CD14-positive monocyte (primary cell): ENCODE data around the gene MVB12B. TPM values are rescaled to one million over a fixed set of nuclear protein-coding genes. Genes with fewer than 3 reads are reported as not detected.
A peak's percentile ranks its signal among the peaks of the same experiment; 100 is the strongest.

ENCODE experiments used
- DNase-seq, 3 donors: peaks; one replicate each; pipeline ENCODE4 v3.0.0-alpha.2; 2011 to 2022
- H2AFZ ChIP-seq: 2 replicates; pipeline ENCODE4 v1.6.0; 2012; ENCODE audit warnings: mild to moderate bottlenecking, low read depth, low read length, inconsistent platforms; ENCODE audit not compliant: insufficient read depth, poor library complexity, severe bottlenecking
- H3K27ac ChIP-seq, 2 donors: 1 replicate in 1 of 2; 2 replicates in 1 of 2; pipeline ENCODE4 v1.5.1; 2012 to 2013; ENCODE audit warnings: low read length in 2 of 2, control low read depth in 1 of 2, inconsistent platforms in 1 of 2, low read depth in 1 of 2, mild to moderate bottlenecking in 1 of 2
- H3K27me3 ChIP-seq, 2 donors: one replicate each; pipeline versions ENCODE4 v1.6.0 to v1.6.1; 2011 to 2013; ENCODE audit warnings: low read length in 2 of 2; ENCODE audit not compliant: control insufficient read depth in 2 of 2, insufficient read depth in 2 of 2
- H3K36me3 ChIP-seq, 2 donors: replicated peaks in 1 of 2; 1 replicate in 1 of 2; 2 replicates in 1 of 2; pipeline versions ENCODE4 v1.5.1 to v1.6.1; 2012 to 2013; ENCODE audit warnings: low read length in 2 of 2, control low read depth in 1 of 2, inconsistent platforms in 1 of 2, mild to moderate bottlenecking in 1 of 2; ENCODE audit not compliant: insufficient read depth in 2 of 2, control insufficient read depth in 1 of 2
- H3K4me1 ChIP-seq, 2 donors: 1 replicate in 1 of 2; 2 replicates in 1 of 2; pipeline versions ENCODE4 v1.5.1 to v1.6.1; 2012 to 2013; ENCODE audit warnings: low read length in 2 of 2, control low read depth in 1 of 2, inconsistent platforms in 1 of 2, mild to moderate bottlenecking in 1 of 2, moderate library complexity in 1 of 2; ENCODE audit not compliant: insufficient read depth in 2 of 2, control insufficient read depth in 1 of 2
- H3K4me2 ChIP-seq: replicated peaks from 2 replicates; pipeline ENCODE3; 2012; ENCODE audit warnings: low read length, moderate library complexity, mild to moderate bottlenecking; ENCODE audit not compliant: poor library complexity, severe bottlenecking; ENCODE audit errors: extremely low read depth
- H3K4me3 ChIP-seq, 3 experiments: fragments of 200-600 bp in 1 of 3; sonication (generic) in 1 of 3; replicated peaks in 1 of 3; 1 replicate in 2 of 3; 2 replicates in 1 of 3; pipeline ENCODE4 v1.5.1; 2011 to 2013; ENCODE audit warnings: low read length in 3 of 3, mild to moderate bottlenecking in 3 of 3, control low read depth in 2 of 3, low read depth in 2 of 3, inconsistent platforms in 1 of 3, moderate library complexity in 1 of 3
- H3K79me2 ChIP-seq: 2 replicates; pipeline ENCODE4 v1.6.0; 2012; ENCODE audit warnings: mild to moderate bottlenecking, control low read depth, inconsistent platforms, low read length, moderate library complexity; ENCODE audit not compliant: insufficient read depth
- H3K9ac ChIP-seq: 2 replicates; pipeline ENCODE4 v1.6.0; 2017; ENCODE audit warnings: low read length, mild to moderate bottlenecking; ENCODE audit not compliant: insufficient read depth, poor library complexity, severe bottlenecking
- H3K9me3 ChIP-seq, 2 donors: replicated peaks in 1 of 2; 1 replicate in 1 of 2; 2 replicates in 1 of 2; pipeline versions ENCODE4 v1.5.1 to v1.6.1; 2012 to 2013; ENCODE audit warnings: low read length in 2 of 2, control low read depth in 1 of 2; ENCODE audit not compliant: control insufficient read depth in 1 of 2, insufficient read depth in 1 of 2
- H4K20me1 ChIP-seq: 2 replicates; pipeline ENCODE4 v1.6.0; 2012; ENCODE audit warnings: mild to moderate bottlenecking, low read length, control low read depth, moderate library complexity; ENCODE audit not compliant: insufficient read depth
- H3K27ac Mint-ChIP-seq, 7 donors: one replicate each; pipeline ENCODE4 v1.8.0; 2020; ENCODE audit warnings: mild to moderate bottlenecking in 7 of 7, mixed read lengths in 7 of 7, moderate library complexity in 6 of 7, inconsistent platforms in 2 of 7
- H3K27me3 Mint-ChIP-seq, 3 donors: one replicate each; pipeline ENCODE4 v1.8.0; 2021 to 2022; ENCODE audit warnings: low read depth in 3 of 3, mild to moderate bottlenecking in 3 of 3, mixed read lengths in 3 of 3, moderate library complexity in 3 of 3, inconsistent platforms in 1 of 3
- H3K36me3 Mint-ChIP-seq, 2 donors: one replicate each; pipeline ENCODE4 v1.8.0; 2020; ENCODE audit warnings: mixed read lengths in 2 of 2, inconsistent platforms in 1 of 2, mild to moderate bottlenecking in 1 of 2
- H3K4me1 Mint-ChIP-seq: one replicate; pipeline ENCODE4 v1.8.0; 2020; ENCODE audit warnings: mild to moderate bottlenecking, mixed read lengths
- H3K4me3 Mint-ChIP-seq, 2 donors: one replicate each; pipeline ENCODE4 v1.8.0; 2020; ENCODE audit warnings: mild to moderate bottlenecking in 2 of 2, mixed read lengths in 2 of 2, moderate library complexity in 1 of 2
- H3K9me3 Mint-ChIP-seq, 7 donors: one replicate each; pipeline ENCODE4 v1.8.0; 2020 to 2022; ENCODE audit warnings: mixed read lengths in 7 of 7, mild to moderate bottlenecking in 6 of 7, moderate library complexity in 6 of 7, inconsistent platforms in 2 of 7
- WGBS: methylation state at CpG from one replicate; pipeline ENCODE4 v1.1.5; 2013; ENCODE audit warnings: missing lambda C conversion rate; ENCODE audit not compliant: insufficient coverage; 5-methylcytosine and 5-hydroxymethylcytosine counted together
- intact Hi-C, 2 donors: fragments of 100-400 bp; cut with micrococcal nuclease; formaldehyde crosslinking; loops; one replicate each; pipeline versions ENCODE4 v1.15.0 to v1.15.1; 2023
- polyA plus RNA-seq, 3 donors: library from polyadenylated mRNA; depleted of rRNA in 1 of 3; unstranded in 2 of 3; stranded (reverse) in 1 of 3; fragments of 300-500 nt in 2 of 3; fragments of >200 nt in 1 of 3; fragmentation: Illumina TruSeq in 2 of 3; gene quantifications; 1 replicate in 2 of 3; 2 replicates in 1 of 3; pipeline ENCODE4 v1.2.3, GENCODE V29; 2012 to 2021
- TF ChIP-seq, protein P1 (sequence below): fragments of 200-600 bp; IDR thresholded peaks from one replicate; pipeline ENCODE4 v1.8.0; 2022; ENCODE audit warnings: antibody characterized with exemption, mild to moderate bottlenecking

The MVB12B gene
- polyA plus RNA-seq, 3 donors = 2.8 to 8.1 (median 3.5) TPM

DNA sequence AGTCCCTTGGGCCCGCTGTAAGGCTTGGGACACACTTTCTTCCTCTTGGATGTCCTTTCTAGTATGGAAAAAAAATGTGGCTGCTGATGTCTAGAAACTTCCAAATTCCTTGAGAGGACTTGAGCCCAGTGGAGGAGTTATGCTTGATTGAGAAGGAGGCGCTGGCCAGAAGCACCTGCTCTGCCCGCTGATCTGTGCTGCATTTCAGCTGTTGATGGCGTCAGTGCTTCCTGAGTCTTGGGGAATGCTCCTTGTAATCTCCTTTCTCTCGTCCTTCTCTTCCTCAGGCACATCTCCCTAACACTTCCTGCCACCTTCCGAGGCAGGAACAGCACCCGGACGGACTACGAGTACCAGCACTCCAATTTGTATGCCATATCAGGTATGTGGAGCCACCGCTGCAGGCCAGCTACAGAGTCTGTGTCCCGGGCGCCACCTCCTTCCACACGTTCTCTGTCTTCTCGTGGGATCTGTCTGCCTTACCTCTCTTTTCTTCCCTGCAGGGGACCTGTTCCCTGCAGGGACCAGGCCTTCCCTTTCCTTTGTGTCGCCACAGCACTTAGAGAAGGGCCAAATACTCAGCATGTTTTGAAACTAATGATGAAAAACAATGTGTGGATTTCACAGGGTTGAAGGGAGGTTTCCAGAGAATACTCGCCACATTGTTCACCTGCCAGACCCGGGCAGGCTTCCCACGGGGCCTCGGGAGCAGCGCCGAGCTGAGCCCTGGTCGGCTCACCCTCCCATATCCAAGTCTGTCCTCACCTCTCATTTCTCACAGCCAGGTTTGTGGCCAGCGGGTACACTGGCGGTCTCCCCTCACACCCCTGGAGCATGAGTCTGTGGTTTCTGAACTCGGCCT lies 95.2 kb downstream of the MVB12B start:
- Histone ChIP-seq H3K36me3 (peaks cover 0 to 47% of the 10 kb centered on the region in 2 donors), H3K27ac (no peak overlapping the region), H3K4me1 (peaks cover 6 to 11% of the 10 kb centered on the region in 2 donors), H3K4me2 (no peak overlapping the region), H3K9ac (no peak overlapping the region), H3K4me3 (no peak overlapping the region), H3K9me3 (no peaks in the 10 kb centered on the region), H4K20me1 (no peaks in the 10 kb centered on the region), H3K27me3 (no peaks in the 10 kb centered on the region), H2AFZ (no peak overlapping the region), H3K79me2 (no peaks in the 10 kb centered on the region)
- Mint-ChIP-seq H3K9me3 (peaks cover 0 to 2% (median 0%) of the 10 kb centered on the region in 7 donors), H3K27me3 (peaks cover 0 to 4% (median 0%) of the 10 kb centered on the region in 3 donors), H3K4me1 (peaks cover 12% of the 10 kb centered on the region), H3K4me3 (no peak overlapping the region), H3K36me3 (peaks cover 52 to 63% of the 10 kb centered on the region in 2 donors), H3K27ac (peak overlapping the region in 2 of 7 donors; percentile 4 to 37)
- intact Hi-C loops = no loop called here
- DNase-seq = no peak
- 88% methylated on average over 15 of the region's 25 CpGs for WGBS
- TF ChIP-seq, protein P1, sequence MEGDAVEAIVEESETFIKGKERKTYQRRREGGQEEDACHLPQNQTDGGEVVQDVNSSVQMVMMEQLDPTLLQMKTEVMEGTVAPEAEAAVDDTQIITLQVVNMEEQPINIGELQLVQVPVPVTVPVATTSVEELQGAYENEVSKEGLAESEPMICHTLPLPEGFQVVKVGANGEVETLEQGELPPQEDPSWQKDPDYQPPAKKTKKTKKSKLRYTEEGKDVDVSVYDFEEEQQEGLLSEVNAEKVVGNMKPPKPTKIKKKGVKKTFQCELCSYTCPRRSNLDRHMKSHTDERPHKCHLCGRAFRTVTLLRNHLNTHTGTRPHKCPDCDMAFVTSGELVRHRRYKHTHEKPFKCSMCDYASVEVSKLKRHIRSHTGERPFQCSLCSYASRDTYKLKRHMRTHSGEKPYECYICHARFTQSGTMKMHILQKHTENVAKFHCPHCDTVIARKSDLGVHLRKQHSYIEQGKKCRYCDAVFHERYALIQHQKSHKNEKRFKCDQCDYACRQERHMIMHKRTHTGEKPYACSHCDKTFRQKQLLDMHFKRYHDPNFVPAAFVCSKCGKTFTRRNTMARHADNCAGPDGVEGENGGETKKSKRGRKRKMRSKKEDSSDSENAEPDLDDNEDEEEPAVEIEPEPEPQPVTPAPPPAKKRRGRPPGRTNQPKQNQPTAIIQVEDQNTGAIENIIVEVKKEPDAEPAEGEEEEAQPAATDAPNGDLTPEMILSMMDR = no peak

DNA sequence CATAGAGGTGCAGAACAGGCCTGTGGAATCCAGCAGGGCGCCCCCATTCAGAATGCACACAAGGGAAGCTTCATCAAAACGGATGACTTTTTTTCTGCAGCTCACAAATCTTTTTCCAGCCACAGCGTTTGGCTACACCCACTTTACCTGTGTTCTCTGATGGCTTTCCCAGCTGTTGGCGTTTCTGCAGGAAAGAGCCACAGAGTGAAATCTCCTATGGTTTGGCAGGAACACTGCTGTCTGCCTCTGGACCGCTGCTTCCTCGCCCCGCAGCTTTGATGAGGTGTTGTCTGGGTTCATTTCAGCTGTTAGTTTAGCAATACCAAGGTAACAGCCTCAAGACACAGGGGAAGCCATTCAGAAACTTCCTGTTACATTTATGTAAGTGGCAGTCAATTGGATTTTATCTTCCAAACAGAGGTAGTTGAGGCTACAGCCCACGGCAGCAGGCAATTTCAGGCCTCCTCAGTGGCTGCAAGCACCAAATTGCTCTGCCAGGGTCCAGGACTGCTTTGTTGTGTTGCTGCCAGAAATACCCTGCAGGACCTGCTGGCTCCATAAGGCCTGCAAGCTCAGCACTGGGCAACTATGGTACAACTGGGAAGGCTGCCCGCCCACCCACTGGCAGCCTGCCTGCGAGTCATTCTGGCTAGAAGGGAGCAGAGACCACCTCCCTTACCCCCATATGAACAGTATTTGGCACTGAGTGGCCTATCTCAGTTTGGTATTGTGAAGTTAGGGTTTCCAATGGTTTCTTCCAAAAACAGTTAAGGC lies 96.7 kb downstream of the MVB12B start:
- H4K20me1 ChIP-seq = no peaks in the 10 kb centered on the region
- no peak overlapping the region for H3K9ac ChIP-seq
- 56% methylated on average over 4 of the region's 10 CpGs for WGBS
- no peak overlapping the region for H3K27ac Mint-ChIP-seq
- TF ChIP-seq, protein P1 = no peak
- no peak overlapping the region for H3K27ac ChIP-seq
- H3K9me3 Mint-ChIP-seq = peaks cover 0 to 2% (median 0%) of the 10 kb centered on the region in 7 donors
- H3K4me3 Mint-ChIP-seq = no peak overlapping the region
- H3K79me2 ChIP-seq = no peaks in the 10 kb centered on the region
- peaks cover 6 to 14% of the 10 kb centered on the region in 2 donors for H3K4me1 ChIP-seq
- peaks cover 42 to 56% of the 10 kb centered on the region in 2 donors for H3K36me3 Mint-ChIP-seq
- no peak overlapping the region for H3K4me2 ChIP-seq
- H3K27me3 Mint-ChIP-seq = peaks cover 0 to 4% (median 0%) of the 10 kb centered on the region in 3 donors
- H3K4me3 ChIP-seq = no peak overlapping the region
- no peaks in the 10 kb centered on the region for H3K27me3 ChIP-seq
- DNase-seq = no peak
- peaks cover 12% of the 10 kb centered on the region for H3K4me1 Mint-ChIP-seq
- no peaks in the 10 kb centered on the region for H3K9me3 ChIP-seq
- peaks cover 0 to 47% of the 10 kb centered on the region in 2 donors for H3K36me3 ChIP-seq
- intact Hi-C loops = no loop called here
- H2AFZ ChIP-seq = no peak overlapping the region
